PC-3 (cell line): ENCODE data around the gene LIME1. TPM values are rescaled to one million over a fixed set of nuclear protein-coding genes. Genes with fewer than 3 reads are reported as not detected.

Source experiments
- ATAC-seq: fragments of 200-7000 bp; cut with Tn5 transposase; 2 replicates; pipeline ENCODE4 v1.9.1; 2020; ENCODE audit warnings: mild to moderate bottlenecking, moderate library complexity
- BruUV-seq: library from RNA; stranded (reverse); fragments of 400-500 nt; replicated peaks from 2 replicates; lab custom pipeline; 2021; lab: Mats Ljungman, UMichigan
- CTCF ChIA-PET: fragments of 300-600 bp; sonication (Branson Sonifier 250); formaldehyde crosslinking; loops from one replicate; lab custom pipeline; 2022; ENCODE audit warnings: antibody characterized with exemption; lab: Charles Lee
- POLR2A ChIA-PET: fragments of 300-600 bp; sonication (Branson Sonifier 250); formaldehyde crosslinking; loops from one replicate; lab custom pipeline; 2022; ENCODE audit warnings: antibody characterized with exemption; ENCODE audit not compliant: unreplicated experiment; lab: Charles Lee
- DNase-seq: peaks from one replicate; pipeline ENCODE4 v3.0.0-alpha.2; 2015
- H2AFZ ChIP-seq: fragments of 300-600 bp; sonication (generic); 2 replicates; pipeline ENCODE4 v1.6.0; 2016; ENCODE audit warnings: antibody characterized with exemption, low read length
- H3F3A ChIP-seq: fragments of 300-600 bp; sonication (generic); one replicate; pipeline ENCODE4 v1.6.0; 2017; ENCODE audit warnings: antibody characterized with exemption, low read length, control low read depth, mild to moderate bottlenecking; ENCODE audit not compliant: unreplicated experiment
- H3K27ac ChIP-seq: fragments of 300-600 bp; sonication (generic); 2 replicates; pipeline ENCODE4 v1.5.1; 2016; ENCODE audit warnings: mild to moderate bottlenecking, low read length
- H3K27me3 ChIP-seq: fragments of 300-600 bp; sonication (generic); 2 replicates; pipeline ENCODE4 v1.6.1; 2016; ENCODE audit warnings: low read length, mixed read lengths
- H3K36me3 ChIP-seq: fragments of 300-600 bp; sonication (generic); 2 replicates; pipeline ENCODE4 v1.6.1; 2016; ENCODE audit warnings: low read depth, mixed run types, low read length, mixed read lengths
- H3K4me1 ChIP-seq: fragments of 300-600 bp; sonication (generic); 2 replicates; pipeline ENCODE4 v1.5.1; 2016; ENCODE audit warnings: low read length; ENCODE audit not compliant: insufficient read depth
- H3K4me2 ChIP-seq: fragments of 300-600 bp; sonication (generic); 2 replicates; pipeline ENCODE4 v1.6.0; 2016; ENCODE audit warnings: low read length
- H3K4me3 ChIP-seq: fragments of 300-600 bp; sonication (generic); 2 replicates; pipeline ENCODE4 v1.5.1; 2016; ENCODE audit warnings: mild to moderate bottlenecking, low read length, mixed read lengths
- H3K79me2 ChIP-seq: fragments of 300-600 bp; sonication (generic); 2 replicates; pipeline ENCODE4 v1.6.1; 2017; ENCODE audit warnings: low read length, mixed read lengths
- H3K9ac ChIP-seq: fragments of 300-600 bp; sonication (generic); 2 replicates; pipeline ENCODE4 v1.6.0; 2016; ENCODE audit warnings: mild to moderate bottlenecking, low read length
- H3K9me2 ChIP-seq: fragments of 300-600 bp; sonication (generic); replicated peaks from 2 replicates; pipeline ENCODE4 v1.6.1; 2016; ENCODE audit warnings: mixed run types, low read length, mixed read lengths
- H3K9me3 ChIP-seq: fragments of 300-600 bp; sonication (generic); 2 replicates; pipeline ENCODE4 v1.6.1; 2016; ENCODE audit warnings: low read length, mixed read lengths
- H4K20me1 ChIP-seq: fragments of 300-600 bp; sonication (generic); 2 replicates; pipeline ENCODE4 v1.6.1; 2016; ENCODE audit warnings: low read length, mixed read lengths
- CTCF ChIP-seq: fragments of 300-600 bp; sonication (generic); conservative IDR thresholded peaks from 2 replicates; pipeline ENCODE4 v1.5.1; 2017; ENCODE audit warnings: antibody characterized with exemption, low read depth, mild to moderate bottlenecking, low read length
- EZH2 ChIP-seq: fragments of 300-600 bp; sonication (generic); IDR thresholded peaks from one replicate; pipeline ENCODE4 v1.6.1; 2017; ENCODE audit warnings: antibody characterized with exemption, mild to moderate bottlenecking, low read length; ENCODE audit not compliant: unreplicated experiment
- EZH2phosphoT487 ChIP-seq: fragments of 300-600 bp; sonication (generic); IDR thresholded peaks from 2 replicates; pipeline ENCODE4 v1.6.1; 2018; ENCODE audit warnings: mild to moderate bottlenecking, antibody characterized with exemption, low read length, borderline replicate concordance
- intact Hi-C: fragments of 100-400 bp; cut with micrococcal nuclease; formaldehyde crosslinking; loops from 2 replicates; pipeline ENCODE4 v1.9.0; 2023
- total RNA-seq: library from RNA; depleted of rRNA; stranded (reverse); fragments of >200 nt; gene quantifications from 2 replicates; pipeline ENCODE4 v1.2.3, GENCODE V29; 2014

Gene LIME1
- total RNA-seq, 1 experiment from 2014 or later, result 17.3 TPM

DNA sequence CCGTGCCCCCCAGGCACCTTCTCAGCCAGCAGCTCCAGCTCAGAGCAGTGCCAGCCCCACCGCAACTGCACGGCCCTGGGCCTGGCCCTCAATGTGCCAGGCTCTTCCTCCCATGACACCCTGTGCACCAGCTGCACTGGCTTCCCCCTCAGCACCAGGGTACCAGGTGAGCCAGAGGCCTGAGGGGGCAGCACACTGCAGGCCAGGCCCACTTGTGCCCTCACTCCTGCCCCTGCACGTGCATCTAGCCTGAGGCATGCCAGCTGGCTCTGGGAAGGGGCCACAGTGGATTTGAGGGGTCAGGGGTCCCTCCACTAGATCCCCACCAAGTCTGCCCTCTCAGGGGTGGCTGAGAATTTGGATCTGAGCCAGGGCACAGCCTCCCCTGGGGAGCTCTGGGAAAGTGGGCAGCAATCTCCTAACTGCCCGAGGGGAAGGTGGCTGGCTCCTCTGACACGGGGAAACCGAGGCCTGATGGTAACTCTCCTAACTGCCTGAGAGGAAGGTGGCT, 39.1 kb upstream of the LIME1 start:
- Histone ChIP-seq H3K9ac (peak overlapping the region; percentile 79), H3K4me2 (peak overlapping the region; percentile 89), H3K27ac (peak overlapping the region; percentile 95), H4K20me1 (no peaks in the 10 kb centered on the region), H3K4me1 (peaks cover 39% of the 10 kb centered on the region), H3K9me3 (no peaks in the 10 kb centered on the region), H3K79me2 (0 out of 2 replicates have a peak, but pooled peaks cover 7% of the 10 kb centered on the region), H3K9me2 (no peaks in the 10 kb centered on the region), H3F3A (no peaks in the 10 kb centered on the region), H3K27me3 (no peaks in the 10 kb centered on the region), H2AFZ (no peak overlapping the region), H3K36me3 (0 out of 2 replicates have a peak, but pooled peaks cover 4% of the 10 kb centered on the region), H3K4me3 (peak overlapping the region; percentile 63)
- ChIA-PET POLR2A (no interaction called here), CTCF (interaction anchor here (0.9 kb wide), 1 partner anchor 160 kb away, joined by 3 read pairs; no protein-coding TSS in a partner anchor)
- BruUV-seq, result no TSS peak
- ATAC-seq (peak; percentile 8), DNase-seq (peak; percentile 21)
- TF ChIP-seq EZH2phosphoT487 (no peak), CTCF (no peak), EZH2 (no peak)
- intact Hi-C loops, result no loop called here

DNA sequence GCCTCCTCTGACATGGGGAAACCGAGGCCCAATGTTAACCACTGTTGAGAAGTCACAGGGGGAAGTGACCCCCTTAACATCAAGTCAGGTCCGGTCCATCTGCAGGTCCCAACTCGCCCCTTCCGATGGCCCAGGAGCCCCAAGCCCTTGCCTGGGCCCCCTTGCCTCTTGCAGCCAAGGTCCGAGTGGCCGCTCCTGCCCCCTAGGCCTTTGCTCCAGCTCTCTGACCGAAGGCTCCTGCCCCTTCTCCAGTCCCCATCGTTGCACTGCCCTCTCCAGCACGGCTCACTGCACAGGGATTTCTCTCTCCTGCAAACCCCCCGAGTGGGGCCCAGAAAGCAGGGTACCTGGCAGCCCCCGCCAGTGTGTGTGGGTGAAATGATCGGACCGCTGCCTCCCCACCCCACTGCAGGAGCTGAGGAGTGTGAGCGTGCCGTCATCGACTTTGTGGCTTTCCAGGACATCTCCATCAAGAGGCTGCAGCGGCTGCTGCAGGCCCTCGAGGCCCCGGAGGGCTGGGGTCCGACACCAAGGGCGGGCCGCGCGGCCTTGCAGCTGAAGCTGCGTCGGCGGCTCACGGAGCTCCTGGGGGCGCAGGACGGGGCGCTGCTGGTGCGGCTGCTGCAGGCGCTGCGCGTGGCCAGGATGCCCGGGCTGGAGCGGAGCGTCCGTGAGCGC, 38.5 kb upstream of the LIME1 start:
- ChIA-PET CTCF (no interaction called here), POLR2A (interaction anchor here (0.6 to 1.2 kb wide), 2 partner anchors 43 to 56 kb away, joined by 3 to 7 read pairs; no protein-coding TSS in a partner anchor)
- TF ChIP-seq EZH2, result no peak
- no peak for TF ChIP-seq CTCF
- no peak for TF ChIP-seq EZH2phosphoT487
- Histone ChIP-seq H3K36me3 (0 out of 2 replicates have a peak, but pooled peaks cover 4% of the 10 kb centered on the region), H4K20me1 (no peaks in the 10 kb centered on the region), H3K79me2 (0 out of 2 replicates have a peak, but pooled peaks cover 7% of the 10 kb centered on the region), H3K4me1 (peaks cover 39% of the 10 kb centered on the region), H3K27ac (peak overlapping the region; percentile 95), H3F3A (no peaks in the 10 kb centered on the region), H3K27me3 (no peaks in the 10 kb centered on the region), H3K9me3 (no peaks in the 10 kb centered on the region), H3K4me3 (peak overlapping the region; percentile 63), H3K9me2 (no peaks in the 10 kb centered on the region), H3K4me2 (peak overlapping the region; percentile 89), H2AFZ (no peak overlapping the region), H3K9ac (peak overlapping the region; percentile 79)
- no TSS peak for BruUV-seq
- ATAC-seq (no peak), DNase-seq (no peak)
- intact Hi-C loops, result no loop called here
